ENCODE data around the gene ALCAM.

DNA sequence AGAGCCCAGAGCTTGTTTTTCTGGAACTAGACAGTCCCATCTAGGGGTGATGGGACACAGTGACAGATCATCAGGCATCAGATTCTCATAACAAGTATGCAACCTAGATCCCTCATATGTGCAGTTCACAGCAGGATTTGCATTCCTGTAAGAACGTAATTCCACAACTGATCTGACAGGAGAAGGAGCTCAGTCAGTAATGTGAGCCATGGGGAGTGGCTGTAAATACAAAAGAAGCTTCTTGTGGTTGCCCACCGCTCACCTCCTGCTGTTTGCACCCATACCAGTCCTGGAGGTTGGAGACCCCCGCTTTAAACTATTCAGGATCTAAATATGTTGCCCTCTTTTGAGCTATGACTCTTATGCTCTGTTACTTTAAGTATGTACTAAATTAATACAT lies 167.3 kb downstream of the ALCAM start:
- TF ChIP-seq SUZ12 (IDR thresholded peaks at IDR 0.05; ENCODE audit: extremely low read depth, insufficient read depth, insufficient read length), result no peak
- TF ChIP-seq ZNF274 (IDR thresholded peaks at IDR 0.05; ENCODE audit: low read depth, low read length), result no peak
- no peak for TF ChIP-seq YY1 (IDR thresholded peaks at IDR 0.05; ENCODE audit: insufficient read depth, insufficient read length)

All from NT2/D1 (cell line).